Inflammatory macrophage (primary cell): ENCODE data around the gene IFRD1.

Source experiments
- DNase-seq, 2 donors: peaks; one replicate each; pipeline ENCODE4 v3.0.0-alpha.2; 2020 to 2022
- total RNA-seq, 18 experiments: gene quantifications; one replicate each; lab custom pipeline; 2026; ENCODE audit warnings: mixed read lengths in 6 of 18, inconsistent platforms in 2 of 18; lab: John Stamatoyannopoulos, UW

IFRD1 gene
- total RNA-seq, result 6.5 to 35.7 (median 9.8) reads per million in 18 experiments

- DNase-seq, result peak; percentile 99
Observed at GRCh38 chr7:112449902-112450806, at the start of gene IFRD1. TSS of gene IFRD1 (plus strand) at chr7:112450460. CDS start at chr7:112450689, 229 bp downstream.

GRCh38 chr7:112404321-112404720 is 45.9 kb upstream of the IFRD1 start:
- no peak for DNase-seq

- no peak for DNase-seq
Observed at GRCh38 chr7:112405286-112405685, 45.0 kb upstream of the IFRD1 start.

GRCh38 chr7:112407261-112407660 is 43.0 kb upstream of the IFRD1 start:
- no peak for DNase-seq

GRCh38 chr7:112410092-112410491 is 40.2 kb upstream of the IFRD1 start:
- no peak for DNase-seq

GRCh38 chr7:112411186-112411795 is 39.0 kb upstream of the IFRD1 start:
- peak in 1 of 2 donors; percentile 22 for DNase-seq

GRCh38 chr7:112414855-112415490 is 35.3 kb upstream of the IFRD1 start:
- DNase-seq, result peak; percentile 28 to 52

GRCh38 chr7:112416127-112416526 is 34.1 kb upstream of the IFRD1 start:
- no peak for DNase-seq

- DNase-seq, result no peak
Observed at GRCh38 chr7:112419543-112420130, 30.6 kb upstream of the IFRD1 start.

- no peak for DNase-seq
Observed at GRCh38 chr7:112420236-112420861, 29.9 kb upstream of the IFRD1 start.

GRCh38 chr7:112421666-112422486 is 28.4 kb upstream of the IFRD1 start:
- peak; percentile 28 to 41 for DNase-seq

GRCh38 chr7:112422842-112423496 is 27.3 kb upstream of the IFRD1 start:
- DNase-seq, result peak; percentile 47 to 70

GRCh38 chr7:112423987-112424386 is 26.3 kb upstream of the IFRD1 start:
- DNase-seq, result no peak

- no peak for DNase-seq
Observed at GRCh38 chr7:112427984-112428383, 22.3 kb upstream of the IFRD1 start.

- DNase-seq, result no peak
Observed at GRCh38 chr7:112428715-112429114, 21.5 kb upstream of the IFRD1 start.

GRCh38 chr7:112430649-112431048 is 19.6 kb upstream of the IFRD1 start:
- no peak for DNase-seq

GRCh38 chr7:112431803-112432202 is 18.5 kb upstream of the IFRD1 start:
- DNase-seq, result no peak

GRCh38 chr7:112433289-112433688 is 17.0 kb upstream of the IFRD1 start:
- DNase-seq, result no peak

- DNase-seq, result no peak
Observed at GRCh38 chr7:112437072-112437471, 13.2 kb upstream of the IFRD1 start.

- no peak for DNase-seq
Observed at GRCh38 chr7:112439476-112439875, 10.8 kb upstream of the IFRD1 start.

- DNase-seq, result no peak
Observed at GRCh38 chr7:112442210-112442609, 8.1 kb upstream of the IFRD1 start.
